HepG2 (cell line): ENCODE measurements around the gene TRERF1. TPM values are rescaled to one million over a fixed set of nuclear protein-coding genes. Genes with fewer than 3 reads are reported as not detected.
A peak's percentile ranks its signal among the peaks of the same experiment; 100 is the strongest.

Experiments used
- ARHGAP35 ChIP-seq: sonication (generic); formaldehyde crosslinking; IDR thresholded peaks from 2 replicates; pipeline ENCODE4 v1.9.0; 2022; ENCODE audit warnings: mild to moderate bottlenecking, inconsistent platforms, moderate library complexity, missing genetic modification reagents, borderline replicate concordance
- ATF7 ChIP-seq, 2 experiments: fragments of 450-650 bp in 1 of 2; sonication (generic) in 1 of 2; formaldehyde crosslinking in 1 of 2; IDR thresholded peaks; 2 replicates each; pipeline versions ENCODE4 v1.4.0 to v1.6.1; 2016 to 2020; ENCODE audit warnings: antibody characterized with exemption in 1 of 2, mild to moderate bottlenecking in 1 of 2, missing genetic modification reagents in 1 of 2
- BCLAF1 ChIP-seq: fragments of 450-650 bp; IDR thresholded peaks from 2 replicates; pipeline ENCODE4 v1.6.1; 2017; ENCODE audit warnings: mild to moderate bottlenecking
- EP300 ChIP-seq, 3 experiments: sonication (generic) in 1 of 3; formaldehyde crosslinking in 1 of 3; IDR thresholded peaks; 2 replicates each; pipeline versions ENCODE4 v1.5.1 to v1.6.1; 2011 to 2020; ENCODE audit warnings: low read depth in 2 of 3, low read length in 2 of 3, borderline replicate concordance in 1 of 3, improper control_type of control experiment in 1 of 3, mild to moderate bottlenecking in 1 of 3, missing genetic modification reagents in 1 of 3, moderate library complexity in 1 of 3
- HOMEZ ChIP-seq: IDR thresholded peaks from 2 replicates; pipeline ENCODE4 v1.6.1; 2016; ENCODE audit warnings: low read depth
- IRF2 ChIP-seq: IDR thresholded peaks from 2 replicates; pipeline ENCODE4 v1.6.1; 2018; ENCODE audit warnings: missing genetic modification reagents, missing compliant biosample characterization
- NRL ChIP-seq: sonication (generic); formaldehyde crosslinking; IDR thresholded peaks from 2 replicates; pipeline ENCODE4 v1.5.0; 2020; ENCODE audit warnings: missing genetic modification reagents, mild to moderate bottlenecking, moderate library complexity, borderline replicate concordance
- SUZ12 ChIP-seq: fragments of 150-350 bp; IDR thresholded peaks from 2 replicates; pipeline ENCODE4 v1.6.1; 2014; ENCODE audit warnings: low read depth, low read length
- ZIK1 ChIP-seq: sonication (generic); formaldehyde crosslinking; IDR thresholded peaks from 2 replicates; pipeline ENCODE4 v1.5.0; 2020; ENCODE audit warnings: mild to moderate bottlenecking, low read depth, missing genetic modification reagents, borderline replicate concordance
- ZNF20 ChIP-seq: sonication (generic); formaldehyde crosslinking; IDR thresholded peaks from 2 replicates; pipeline ENCODE4 v1.4.0; 2020; ENCODE audit warnings: mild to moderate bottlenecking, moderate library complexity, missing genetic modification reagents
- ZNF335 ChIP-seq: sonication (generic); formaldehyde crosslinking; IDR thresholded peaks from 2 replicates; pipeline ENCODE4 v1.4.0; 2020; ENCODE audit warnings: missing genetic modification reagents
- polyA plus RNA-seq, 8 experiments: library from polyadenylated mRNA; depleted of rRNA in 3 of 8; stranded (reverse) in 7 of 8; unstranded in 1 of 8; fragments of >200 nt; fragmentation: Illumina TruSeq in 4 of 8; extraction: Trizol in 4 of 8; gene quantifications; 2 replicates each; pipeline versions ENCODE4 v1.2.1 to v1.2.3, GENCODE V29; 2011 to 2016; ENCODE audit warnings: low read depth in 4 of 8, missing spikeins in 1 of 8, mixed read lengths in 1 of 8; ENCODE audit not compliant: insufficient read depth in 1 of 8
- total RNA-seq, 5 experiments: library from RNA; depleted of rRNA; stranded (reverse); fragments of >200 nt; fragmentation: Illumina TruSeq; extraction: Trizol; gene quantifications; 2 replicates each; pipeline ENCODE4 v1.2.3, GENCODE V29; 2016; ENCODE audit warnings: low read depth in 1 of 5

The TRERF1 gene
- total and polyA plus RNA-seq, 2 of the 13 experiments (the other 11 are each of a cell fraction or from before 2014, with no cell fraction given): 0.02 TPM; not detected in 1

GRCh38 chr6:42200035-42200434 lies 251.7 kb downstream of the TRERF1 start (continued):
- TF ChIP-seq BCLAF1: no peak
- 0 out of 2 replicates have a peak, but pooled peaks have one; percentile 46 for TF ChIP-seq HOMEZ (CRISPR knock-in tag)
- peak in 1 of 2 experiments; percentile 77; a peak in 1 of 4 replicates for TF ChIP-seq EP300 (IDR thresholded peaks at IDR 0.05; ENCODE audit: low read depth in 2 of 2, low read length in 2 of 2)
- TF ChIP-seq EP300 (CRISPR knock-in tag; IDR thresholded peaks at IDR 0.05; ENCODE audit: borderline replicate concordance): no peak; the same call in 1 of the 2 replicates
- no peak for TF ChIP-seq ARHGAP35 (CRISPR knock-in tag)
- no peak for TF ChIP-seq ZNF20
- TF ChIP-seq ZIK1 (CRISPR knock-in tag): no peak
- 0 out of 2 replicates have a peak, but pooled peaks have one; percentile 53 for TF ChIP-seq ZNF335 (CRISPR knock-in tag)
- no peak for TF ChIP-seq SUZ12
- TF ChIP-seq IRF2 (CRISPR knock-in tag): 0 out of 2 replicates have a peak, but pooled peaks have one; percentile 34
- TF ChIP-seq ATF7 (IDR thresholded peaks at IDR 0.05): peak; percentile 25; the same call in 1 of the 2 replicates
- TF ChIP-seq ATF7 (CRISPR knock-in tag; IDR thresholded peaks at IDR 0.05): no peak
- no peak for TF ChIP-seq NRL (CRISPR knock-in tag)
